GM13976 (cell line): ENCODE measurements around the gene IL1RAPL2.

Source experiments
- DNase-seq: peaks from one replicate; pipeline ENCODE4 v3.0.0; 2012; ENCODE audit warnings: low spot score
- CTCF ChIP-seq: IDR thresholded peaks from 2 replicates; pipeline ENCODE4 v1.5.1; 2012; ENCODE audit warnings: borderline replicate concordance, mild to moderate bottlenecking; ENCODE audit not compliant: insufficient read depth; ENCODE audit errors: extremely low read depth, missing control alignments, control extremely low read depth
- in situ Hi-C: fragments of 300-500 bp; cut with MboI; formaldehyde crosslinking; loops from one replicate; pipeline ENCODE4 v1.12.0; 2022; ENCODE audit warnings: low sequenced_read_pairs, mixed read lengths, inconsistent platforms; ENCODE audit not compliant: unreplicated experiment

The IL1RAPL2 gene

GRCh38 chrX:105463473-105463872, 897.5 kb downstream of the IL1RAPL2 start:
- no peak for TF ChIP-seq CTCF
- no peak for DNase-seq

GRCh38 chrX:105464618-105465017, 898.6 kb downstream of the IL1RAPL2 start:
- in situ Hi-C loops: no loop called here

More at GRCh38 chrX:105463473-105463872, 897.5 kb downstream of the IL1RAPL2 start:
- in situ Hi-C loops: no loop called here

GRCh38 chrX:105468741-105469140, 902.7 kb downstream of the IL1RAPL2 start:
- no peak for TF ChIP-seq CTCF
- in situ Hi-C loops: no loop called here
- DNase-seq: no peak

More at GRCh38 chrX:105464618-105465017, 898.6 kb downstream of the IL1RAPL2 start:
- TF ChIP-seq CTCF: no peak
- DNase-seq: no peak

- in situ Hi-C loops: no loop called here
- no peak for DNase-seq
- TF ChIP-seq CTCF: no peak
These were observed 905.6 kb downstream of the IL1RAPL2 start for GRCh38 chrX:105471597-105471996.

- DNase-seq: no peak
- no peak for TF ChIP-seq CTCF
- in situ Hi-C loops: no loop called here
These were observed 909.8 kb downstream of the IL1RAPL2 start for GRCh38 chrX:105475801-105476200.

- no peak for DNase-seq
- in situ Hi-C loops: no loop called here
- TF ChIP-seq CTCF: no peak
These were observed 911.4 kb downstream of the IL1RAPL2 start for GRCh38 chrX:105477351-105477750.
